ENCODE results near the gene ABCC3.
"Not testable (repeated sequence)": the region's sequence is repeated elsewhere in the genome, so short reads cannot be mapped to it uniquely, and the experiment has no call there.

The ABCC3 gene

DNA sequence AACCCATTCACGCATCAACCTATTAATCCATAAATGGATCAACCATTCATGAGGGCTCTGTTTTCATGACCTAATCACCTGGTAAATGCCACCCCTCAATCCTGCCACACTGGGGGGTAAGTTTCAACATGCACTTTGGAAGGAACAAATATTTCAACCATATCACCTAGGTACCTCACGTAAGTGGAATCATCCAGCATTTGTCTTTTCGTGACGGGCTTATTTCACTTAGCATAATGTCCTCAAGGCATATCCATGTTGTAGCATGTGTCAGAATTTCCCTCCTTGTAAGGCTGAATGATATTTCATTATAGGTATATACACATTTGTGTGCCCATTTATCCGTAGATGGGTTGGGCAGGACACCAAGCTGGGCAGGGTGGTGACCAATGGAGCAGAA lies 37.4 kb downstream of the ABCC3 start:
- no peak for DNase-seq

DNA sequence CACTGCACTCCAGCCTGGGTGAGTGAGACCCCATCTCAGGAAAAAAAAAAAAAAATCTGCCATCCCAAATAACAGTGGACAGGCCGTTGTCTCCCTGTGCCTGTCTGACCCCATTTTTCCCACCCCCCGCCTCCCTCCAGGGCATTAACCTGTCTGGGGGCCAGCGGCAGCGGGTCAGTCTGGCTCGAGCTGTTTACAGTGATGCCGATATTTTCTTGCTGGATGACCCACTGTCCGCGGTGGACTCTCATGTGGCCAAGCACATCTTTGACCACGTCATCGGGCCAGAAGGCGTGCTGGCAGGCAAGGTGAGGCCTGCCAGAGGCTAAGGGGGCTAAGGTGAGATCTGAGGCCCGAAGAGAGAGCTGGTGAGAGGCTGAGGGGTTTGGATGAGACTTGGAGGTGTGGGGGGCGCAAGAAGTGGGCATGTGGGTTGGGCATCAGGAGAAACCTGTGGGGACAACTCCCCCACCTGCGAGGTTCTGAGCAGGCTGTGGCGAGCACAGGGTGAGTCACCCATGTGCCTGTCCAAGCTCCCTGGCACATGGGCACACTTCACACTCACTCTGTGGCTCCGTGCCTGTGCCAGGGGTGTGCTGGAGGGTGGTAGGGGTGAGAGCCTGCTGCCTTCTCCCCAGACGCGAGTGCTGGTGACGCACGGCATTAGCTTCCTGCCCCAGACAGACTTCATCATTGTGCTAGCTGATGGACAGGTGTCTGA lies 38.3 kb downstream of the ABCC3 start:
- DNase-seq = no peak

DNA sequence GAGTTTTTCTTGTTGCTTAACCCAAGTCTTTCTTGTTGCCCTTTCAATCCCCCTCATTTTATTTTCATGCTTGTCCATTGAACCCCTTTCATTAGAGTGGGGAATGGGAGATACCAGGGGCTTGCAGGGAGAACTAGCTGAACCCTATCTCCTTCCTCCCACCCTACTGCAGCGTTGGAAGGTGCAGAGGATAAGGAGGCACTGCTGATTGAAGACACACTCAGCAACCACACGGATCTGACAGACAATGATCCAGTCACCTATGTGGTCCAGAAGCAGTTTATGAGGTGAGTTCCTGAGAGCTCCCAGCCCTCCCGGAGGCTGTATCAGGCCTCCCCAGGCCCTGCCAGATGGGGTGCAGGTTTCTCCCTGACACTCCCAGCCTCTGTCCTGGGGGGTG lies 40.5 kb downstream of the ABCC3 start:
- no peak for DNase-seq

DNA sequence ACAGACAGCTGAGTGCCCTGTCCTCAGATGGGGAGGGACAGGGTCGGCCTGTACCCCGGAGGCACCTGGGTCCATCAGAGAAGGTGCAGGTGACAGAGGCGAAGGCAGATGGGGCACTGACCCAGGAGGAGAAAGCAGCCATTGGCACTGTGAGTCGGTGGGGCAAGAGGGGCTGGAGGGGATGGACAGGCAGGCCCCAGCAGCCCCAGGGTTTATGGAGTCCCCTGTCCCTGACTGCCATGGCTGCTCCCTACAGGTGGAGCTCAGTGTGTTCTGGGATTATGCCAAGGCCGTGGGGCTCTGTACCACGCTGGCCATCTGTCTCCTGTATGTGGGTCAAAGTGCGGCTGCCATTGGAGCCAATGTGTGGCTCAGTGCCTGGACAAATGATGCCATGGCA lies 40.9 kb downstream of the ABCC3 start:
- no peak for DNase-seq

DNA sequence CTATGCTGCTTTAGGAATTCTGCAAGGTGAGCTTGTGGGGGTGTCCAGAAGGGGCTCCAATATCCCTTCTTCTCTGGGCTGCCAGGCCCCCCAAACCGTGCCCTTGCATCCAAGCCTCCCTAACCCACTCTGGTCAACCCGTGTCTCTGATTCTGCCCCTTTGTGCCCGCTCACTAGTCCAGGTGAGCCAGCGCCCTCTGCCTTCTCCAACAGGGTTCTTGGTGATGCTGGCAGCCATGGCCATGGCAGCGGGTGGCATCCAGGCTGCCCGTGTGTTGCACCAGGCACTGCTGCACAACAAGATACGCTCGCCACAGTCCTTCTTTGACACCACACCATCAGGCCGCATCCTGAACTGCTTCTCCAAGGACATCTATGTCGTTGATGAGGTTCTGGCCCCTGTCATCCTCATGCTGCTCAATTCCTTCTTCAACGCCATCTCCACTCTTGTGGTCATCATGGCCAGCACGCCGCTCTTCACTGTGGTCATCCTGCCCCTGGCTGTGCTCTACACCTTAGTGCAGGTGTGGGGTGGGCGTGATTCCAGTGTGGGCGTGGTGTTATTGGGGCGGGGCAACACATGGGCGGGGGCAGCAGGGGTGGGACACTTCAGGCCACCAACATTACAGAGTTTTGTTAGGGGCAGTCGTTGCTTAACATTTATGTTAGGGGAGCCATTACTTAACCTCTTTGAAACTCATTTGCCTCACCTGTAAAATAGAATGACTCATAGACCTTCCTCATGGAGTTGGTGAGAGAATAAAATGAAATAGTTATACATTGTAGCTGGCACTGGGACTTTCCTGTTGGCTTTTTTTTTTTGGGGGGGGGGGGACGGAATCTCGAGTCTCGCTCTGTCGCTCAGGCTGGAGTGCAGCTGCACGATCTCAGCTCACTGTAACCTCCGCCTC lies 41.6 kb downstream of the ABCC3 start:
- DNase-seq = no peak

DNA sequence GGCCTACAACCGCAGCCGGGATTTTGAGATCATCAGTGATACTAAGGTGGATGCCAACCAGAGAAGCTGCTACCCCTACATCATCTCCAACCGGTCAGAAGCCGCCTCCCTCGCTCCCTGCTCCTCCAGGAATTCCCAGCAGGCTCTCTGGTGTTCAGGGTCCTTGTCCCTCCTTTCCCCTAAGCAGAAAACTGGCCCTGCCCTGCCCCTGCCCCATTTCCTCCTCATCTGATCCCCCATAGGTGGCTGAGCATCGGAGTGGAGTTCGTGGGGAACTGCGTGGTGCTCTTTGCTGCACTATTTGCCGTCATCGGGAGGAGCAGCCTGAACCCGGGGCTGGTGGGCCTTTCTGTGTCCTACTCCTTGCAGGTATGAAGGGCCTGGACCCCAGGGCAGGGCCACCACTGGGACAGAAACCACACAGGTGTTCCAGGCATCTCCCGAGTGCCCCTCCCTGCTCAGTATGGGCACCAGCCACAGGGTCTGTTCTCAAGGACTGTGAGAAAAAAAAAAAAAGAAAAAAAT lies 43.2 kb downstream of the ABCC3 start:
- no peak for DNase-seq

DNA sequence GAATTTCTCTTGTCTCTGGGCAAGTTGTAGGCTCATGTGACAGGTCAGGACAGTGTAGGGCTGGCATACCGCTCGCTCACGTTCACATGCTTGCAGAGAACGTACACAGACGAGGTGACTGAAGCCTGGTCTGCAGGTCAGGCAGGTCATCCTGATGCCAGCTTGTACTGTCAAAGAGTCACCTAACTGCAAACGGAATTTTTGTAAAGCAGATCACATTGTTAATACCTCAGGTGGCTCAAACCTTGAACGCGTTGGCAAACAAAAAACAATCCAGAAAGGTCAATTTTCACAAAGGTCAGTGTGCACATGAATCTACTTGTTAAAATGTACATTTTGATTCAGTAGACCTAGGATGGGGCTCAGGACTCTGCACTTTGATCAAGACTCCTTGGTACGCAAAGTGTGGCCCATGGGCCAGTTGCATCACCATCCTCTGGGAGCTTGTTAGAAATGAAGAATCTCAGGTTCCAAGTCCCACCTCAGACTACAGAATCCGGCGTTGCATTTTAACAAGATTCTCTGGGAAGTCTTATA lies 44.4 kb downstream of the ABCC3 start:
- DNase-seq = no peak

DNA sequence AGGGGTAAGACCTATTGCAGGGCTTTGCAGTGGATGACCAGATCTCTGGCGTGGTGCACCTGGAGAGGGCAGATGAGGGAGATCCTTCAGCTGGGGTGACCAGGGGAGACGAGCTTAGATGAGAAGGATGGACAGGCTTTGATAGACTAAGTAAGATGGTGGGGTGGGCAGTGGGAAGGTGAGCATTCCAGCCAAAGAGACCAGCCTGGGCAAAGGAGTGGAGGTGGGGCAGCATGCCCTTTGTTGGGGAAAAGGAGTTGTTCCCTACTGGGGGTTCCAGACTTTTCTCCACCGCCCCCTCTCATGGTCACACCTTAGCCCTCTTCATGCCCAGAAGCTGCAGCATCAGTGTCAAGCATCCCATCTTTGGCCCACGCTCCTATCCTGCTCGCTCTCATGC lies 45.4 kb downstream of the ABCC3 start:
- no peak for DNase-seq

DNA sequence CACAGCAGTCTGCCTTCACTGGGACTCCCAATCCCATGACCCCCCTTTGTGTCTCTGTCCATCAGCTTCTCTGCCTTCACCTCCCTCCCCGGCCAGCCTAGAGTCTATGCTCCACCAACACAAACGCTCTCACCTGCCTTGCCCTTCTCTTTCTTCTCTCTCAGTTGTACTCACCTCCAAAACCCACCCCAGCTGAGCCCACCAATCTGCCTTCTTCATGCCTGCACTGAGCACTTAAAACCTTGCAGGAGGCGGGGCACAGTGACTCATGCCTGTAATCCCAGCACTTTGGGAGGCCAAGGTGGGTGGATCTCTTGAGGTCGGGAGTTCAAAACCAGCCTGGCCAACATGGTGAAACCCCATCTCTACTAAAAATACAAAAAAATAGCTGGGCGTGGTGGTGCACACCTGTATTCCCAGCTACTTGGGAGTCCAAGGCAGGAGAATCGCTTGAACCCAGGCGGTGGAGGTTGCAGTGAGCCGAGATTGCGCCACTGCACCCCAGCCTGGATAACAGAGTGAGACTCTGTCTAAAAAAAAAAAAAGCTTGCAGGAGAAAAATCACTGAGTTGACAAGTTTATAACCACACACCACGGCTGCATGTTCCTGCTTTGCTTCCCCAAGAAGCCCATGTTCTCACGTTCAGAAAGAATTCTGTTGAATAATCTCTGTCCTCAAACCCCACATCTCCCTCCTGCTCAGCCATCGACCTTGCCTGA lies 46.0 kb downstream of the ABCC3 start:
- DNase-seq = not testable (repeated sequence)

DNA sequence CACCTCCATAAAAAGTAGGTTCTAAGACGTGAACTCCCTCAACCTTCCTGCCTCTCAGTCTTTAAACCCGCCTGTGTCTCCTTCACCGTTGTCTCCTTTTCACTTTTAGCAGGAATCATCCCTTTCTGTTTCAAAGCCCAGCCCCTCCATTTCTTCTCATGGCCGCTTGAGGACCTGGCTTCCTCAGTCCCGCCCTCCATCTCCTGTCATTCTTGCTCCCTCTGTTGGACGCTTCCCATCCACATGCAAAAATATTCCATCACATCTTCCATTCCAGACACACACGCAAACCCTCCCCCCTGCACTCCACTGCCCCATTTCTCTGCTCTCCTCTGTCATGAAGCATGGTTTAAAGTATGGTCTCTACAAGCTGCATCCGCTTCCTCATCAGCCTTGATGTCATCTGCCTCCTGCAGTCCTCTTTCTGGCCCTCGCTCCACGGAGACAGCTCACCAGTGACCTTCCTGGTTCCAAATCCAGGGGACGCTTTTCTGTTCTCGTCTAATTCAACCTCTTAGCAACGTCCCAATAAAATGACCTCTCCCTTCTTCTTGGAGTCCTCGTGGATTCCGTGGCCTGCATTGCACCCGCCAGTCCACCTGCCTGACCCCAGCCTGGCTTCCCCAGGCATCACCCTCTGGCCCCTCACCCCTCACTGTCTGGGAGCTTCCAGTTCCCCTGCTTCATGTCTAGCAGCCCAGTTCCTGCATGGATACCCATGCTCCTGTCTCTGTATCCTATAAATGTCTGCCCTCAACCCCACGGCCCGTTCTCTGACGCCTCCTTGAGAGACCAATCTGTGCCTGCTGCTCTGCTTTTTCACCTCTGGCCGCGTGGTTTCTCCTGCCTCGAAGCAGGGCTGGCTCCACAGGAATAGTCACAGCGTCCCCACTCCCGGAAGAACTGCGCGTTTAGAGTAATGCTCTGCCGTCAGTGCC lies 46.9 kb downstream of the ABCC3 start:
- peak in 1 of 2 experiments; percentile 17 for DNase-seq

DNA sequence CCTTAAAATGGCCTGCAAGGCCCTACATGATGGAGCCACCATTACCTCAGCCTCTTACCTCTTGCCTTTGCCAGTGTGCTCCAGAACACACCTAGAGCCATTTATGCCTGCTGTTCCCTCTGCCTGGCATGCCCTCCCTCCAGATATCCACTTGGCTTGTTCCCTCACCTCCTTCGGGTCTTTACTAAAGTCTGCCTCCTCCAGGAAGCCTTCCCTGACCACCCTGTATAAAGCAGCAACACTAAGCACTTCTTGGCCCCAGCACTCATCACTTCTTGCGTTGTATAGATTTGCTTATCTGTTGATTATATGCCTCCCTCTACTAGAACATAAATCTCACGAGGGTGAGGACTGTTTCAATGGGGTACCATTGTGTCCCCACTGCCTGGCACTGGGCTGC lies 47.8 kb downstream of the ABCC3 start:
- DNase-seq = no peak

DNA sequence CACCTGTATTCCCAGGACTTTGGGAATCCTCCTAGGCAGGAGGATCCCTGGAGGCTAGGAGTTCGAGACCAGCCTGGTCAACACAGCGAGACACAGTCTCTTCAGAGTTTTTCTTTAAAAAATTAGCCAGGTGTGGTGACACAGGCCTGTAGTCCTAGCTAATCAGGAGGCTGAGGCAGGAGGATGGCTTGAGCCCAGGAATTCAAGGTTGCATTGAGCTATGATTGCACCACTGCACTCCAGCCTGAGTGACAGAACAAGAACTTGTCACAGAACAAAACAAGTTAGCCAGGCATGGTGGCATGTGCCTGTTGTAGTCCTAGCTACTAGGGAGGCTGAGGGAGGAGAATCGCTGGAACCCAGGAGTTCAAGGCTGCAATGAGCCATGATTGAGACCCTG lies 48.3 kb downstream of the ABCC3 start:
- no peak for DNase-seq

DNA sequence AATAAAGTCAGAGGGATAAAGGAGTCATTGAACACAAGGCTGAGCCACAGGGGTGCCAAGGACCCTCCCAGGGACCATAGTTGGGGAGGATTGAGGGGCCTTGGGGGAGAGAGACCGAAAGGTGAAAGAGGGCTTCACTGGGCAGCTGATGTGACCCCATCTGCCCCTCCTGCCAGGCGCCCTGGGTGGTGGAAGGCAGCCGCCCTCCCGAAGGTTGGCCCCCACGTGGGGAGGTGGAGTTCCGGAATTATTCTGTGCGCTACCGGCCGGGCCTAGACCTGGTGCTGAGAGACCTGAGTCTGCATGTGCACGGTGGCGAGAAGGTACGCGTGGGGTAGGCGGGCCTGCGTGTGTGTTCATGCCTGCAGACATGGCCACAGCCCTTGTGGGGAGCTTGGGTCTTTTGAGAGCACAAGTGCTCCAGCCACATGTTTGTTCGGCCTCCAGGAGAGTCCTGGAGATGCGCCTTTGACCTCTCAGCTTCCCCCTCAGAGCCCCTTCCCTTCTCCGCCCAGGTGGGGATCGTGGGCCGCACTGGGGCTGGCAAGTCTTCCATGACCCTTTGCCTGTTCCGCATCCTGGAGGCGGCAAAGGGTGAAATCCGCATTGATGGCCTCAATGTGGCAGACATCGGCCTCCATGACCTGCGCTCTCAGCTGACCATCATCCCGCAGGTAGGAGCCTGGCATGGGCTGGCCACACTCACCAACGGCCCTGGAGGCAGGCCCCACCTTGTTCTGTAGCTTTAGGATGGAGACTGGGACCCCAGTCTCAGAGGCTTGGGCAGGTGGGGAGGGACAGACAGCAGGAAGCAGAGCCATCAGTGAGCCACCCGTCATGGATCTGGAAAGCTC lies 49.0 kb downstream of the ABCC3 start:
- DNase-seq = no peak

DNA sequence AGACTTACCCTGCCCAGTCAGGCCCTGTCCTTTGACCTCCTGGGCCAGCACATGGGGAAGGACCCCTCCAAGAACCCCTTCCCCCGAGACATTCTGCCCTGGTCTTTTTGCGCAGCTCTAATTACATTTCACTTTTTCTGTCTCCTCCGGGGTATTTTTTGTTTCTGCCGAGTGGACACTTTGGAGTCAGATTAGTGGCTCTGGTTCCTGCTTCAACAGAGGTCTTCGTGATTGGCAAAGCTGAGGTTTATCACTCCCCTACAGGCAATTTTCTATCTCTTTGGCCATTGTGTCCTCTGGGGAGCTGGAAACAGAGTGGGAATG lies 49.6 kb downstream of the ABCC3 start:
- DNase-seq = no peak

DNA sequence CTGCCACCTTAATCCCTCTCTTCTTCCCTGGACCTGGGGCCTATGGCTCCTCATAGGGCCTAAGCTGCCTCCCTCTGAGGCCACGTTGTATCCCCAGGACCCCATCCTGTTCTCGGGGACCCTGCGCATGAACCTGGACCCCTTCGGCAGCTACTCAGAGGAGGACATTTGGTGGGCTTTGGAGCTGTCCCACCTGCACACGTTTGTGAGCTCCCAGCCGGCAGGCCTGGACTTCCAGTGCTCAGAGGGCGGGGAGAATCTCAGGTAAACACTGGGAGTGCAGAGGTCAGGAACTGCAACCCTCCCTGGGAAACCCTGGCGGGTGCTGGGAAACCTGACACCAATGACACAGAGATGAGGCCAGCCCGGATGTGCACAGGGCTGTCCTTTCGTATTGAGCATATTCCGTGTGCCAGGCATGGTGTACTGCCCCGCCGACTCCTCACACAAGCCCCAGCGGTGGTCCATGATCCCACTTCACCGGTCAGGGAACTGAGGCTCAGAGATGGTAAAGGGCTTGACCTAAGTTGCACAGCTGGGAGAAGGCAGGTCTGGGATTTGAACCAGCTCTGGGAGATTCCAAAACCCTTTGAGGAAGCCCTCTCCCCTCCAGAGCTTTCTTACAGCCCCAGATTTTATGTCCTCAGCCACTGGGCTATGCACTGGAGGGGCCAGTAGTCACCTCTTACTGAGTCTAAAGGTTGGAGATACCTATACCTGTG lies 50.1 kb downstream of the ABCC3 start:
- no peak for DNase-seq

DNA sequence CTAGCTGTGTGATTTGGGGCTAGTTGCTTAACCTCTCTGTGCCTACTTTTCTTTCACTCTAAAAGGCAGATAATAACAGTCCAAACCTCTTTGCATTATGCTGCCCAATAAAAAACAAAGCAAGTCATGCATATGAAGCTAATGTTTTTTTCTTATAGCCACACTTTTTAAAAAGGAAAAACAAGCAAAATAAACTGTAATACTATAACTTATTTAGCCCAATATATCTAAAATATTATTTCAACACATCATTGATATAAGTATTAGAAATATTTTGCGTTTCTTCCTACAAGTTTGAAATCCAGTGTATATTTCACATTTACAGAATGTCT lies 50.6 kb downstream of the ABCC3 start:
- no peak for DNase-seq

DNA sequence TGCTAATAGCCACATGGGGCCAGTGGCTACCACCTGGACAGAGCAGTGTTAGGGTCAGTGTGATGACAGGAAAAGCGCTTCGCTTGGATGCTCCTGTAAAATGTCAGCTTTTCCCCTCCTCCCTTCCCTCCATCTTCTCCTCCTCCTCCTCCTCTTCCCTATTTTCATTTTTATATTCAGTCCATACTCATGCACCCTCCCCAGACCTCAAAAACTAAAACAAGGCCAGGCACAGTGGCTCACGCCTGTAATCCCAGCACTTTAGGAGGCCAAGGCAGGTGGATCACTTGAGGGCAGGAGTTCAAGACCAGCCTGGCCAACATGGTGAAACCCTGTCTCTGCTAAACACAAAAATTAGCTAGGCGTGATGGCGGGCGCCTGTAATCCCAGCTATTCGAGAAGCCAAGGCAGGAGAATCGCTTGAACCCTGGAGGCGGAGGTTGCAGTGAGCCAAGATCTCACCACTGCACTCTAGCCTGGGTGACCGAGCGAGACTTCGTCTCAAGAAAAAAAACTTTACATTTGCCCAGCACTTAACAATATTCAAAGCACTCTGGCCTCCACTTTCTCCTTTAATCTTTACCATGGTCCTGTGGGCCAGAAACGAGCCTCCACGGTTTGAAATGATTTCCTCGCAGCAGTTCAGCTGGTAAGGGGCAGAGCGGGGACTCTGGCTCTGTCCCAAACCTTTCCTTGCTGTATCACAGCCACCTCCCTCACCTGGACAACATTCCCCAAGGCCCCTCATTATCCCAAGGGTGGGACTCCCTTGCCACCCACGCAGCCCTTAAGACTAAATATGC lies 51.2 kb downstream of the ABCC3 start:
- DNase-seq = no peak

DNA sequence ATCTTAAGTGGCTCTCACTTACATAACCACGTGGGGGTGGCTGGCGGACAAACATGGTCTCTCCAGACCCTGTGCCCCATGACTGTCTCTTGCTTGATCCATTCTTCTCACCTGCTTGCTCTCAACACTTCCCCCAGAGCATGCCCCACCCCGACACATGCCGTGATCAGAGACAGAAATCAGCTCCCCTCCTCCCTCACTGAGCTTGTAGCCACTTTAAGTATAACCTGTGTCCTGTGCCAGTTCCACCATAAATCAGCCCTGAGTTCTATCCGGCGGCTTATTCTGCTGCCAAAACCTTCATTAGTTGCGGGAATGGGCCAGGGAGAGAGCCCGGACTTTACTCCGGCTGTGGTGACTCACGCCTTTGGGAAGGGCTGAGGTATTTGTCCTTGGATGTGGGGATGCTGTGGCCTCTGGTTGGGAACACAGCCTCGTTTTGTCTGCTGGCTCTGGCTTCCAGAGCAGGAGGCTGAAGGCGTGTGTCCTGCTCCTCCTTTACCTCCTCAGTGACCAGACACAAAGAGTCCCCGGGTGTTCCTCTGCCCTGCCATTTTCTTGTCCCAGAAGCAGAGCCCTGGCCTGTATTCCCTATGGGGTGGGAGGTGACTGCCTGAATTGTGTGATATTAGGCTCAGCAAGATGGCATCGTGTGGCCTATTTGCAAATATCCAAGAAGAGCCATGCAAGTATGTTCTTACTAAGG lies 52.0 kb downstream of the ABCC3 start:
- DNase-seq = no peak

Measured in NCI-H187 (cell line).